ENCODE results near the gene GHITM.
"Not testable (repeated sequence)": the region's sequence is repeated elsewhere in the genome, so short reads cannot be mapped to it uniquely, and the experiment has no call there.

The GHITM gene

GRCh38 chr10:84139126-84140035 lies at the start of gene GHITM:
Gene GHITM, plus strand, starts transcription at chr10:84139509. Its CDS starts 1,992 bp downstream, at chr10:84141501.
- DNase-seq, result peak; percentile 98

DNA sequence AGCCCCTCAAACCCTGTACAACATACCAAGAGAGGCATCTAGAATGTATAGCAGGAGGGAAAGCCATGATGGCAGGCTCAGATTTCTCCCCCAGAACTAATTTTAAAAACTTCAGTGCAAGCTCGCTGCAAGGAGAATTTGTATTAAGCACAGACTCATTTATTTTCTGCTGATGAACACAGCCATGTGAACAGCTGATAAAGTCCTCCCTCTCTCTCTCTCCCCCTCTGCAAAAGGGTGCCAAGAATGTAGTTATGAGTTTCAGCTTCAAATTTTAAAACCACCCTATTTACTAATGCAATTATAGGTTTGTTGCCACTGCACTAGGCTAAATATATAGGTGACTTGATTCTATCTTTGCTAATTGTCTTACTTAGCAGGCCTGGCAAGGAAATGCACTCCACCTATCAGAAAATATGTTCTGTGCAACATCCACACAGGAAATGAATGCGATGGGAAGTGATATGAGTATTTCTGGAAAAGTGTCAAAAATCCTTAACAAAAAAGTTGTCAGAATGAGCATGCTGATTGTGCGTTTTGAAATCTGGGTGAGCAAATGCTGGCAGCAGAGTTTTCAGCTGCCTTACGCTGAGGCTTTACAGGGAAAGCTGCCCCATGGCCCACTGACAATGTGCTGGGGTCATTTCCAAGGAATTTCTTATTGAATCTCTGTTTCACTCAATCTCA lies 43.4 kb upstream of the GHITM start:
- no peak for DNase-seq

DNA sequence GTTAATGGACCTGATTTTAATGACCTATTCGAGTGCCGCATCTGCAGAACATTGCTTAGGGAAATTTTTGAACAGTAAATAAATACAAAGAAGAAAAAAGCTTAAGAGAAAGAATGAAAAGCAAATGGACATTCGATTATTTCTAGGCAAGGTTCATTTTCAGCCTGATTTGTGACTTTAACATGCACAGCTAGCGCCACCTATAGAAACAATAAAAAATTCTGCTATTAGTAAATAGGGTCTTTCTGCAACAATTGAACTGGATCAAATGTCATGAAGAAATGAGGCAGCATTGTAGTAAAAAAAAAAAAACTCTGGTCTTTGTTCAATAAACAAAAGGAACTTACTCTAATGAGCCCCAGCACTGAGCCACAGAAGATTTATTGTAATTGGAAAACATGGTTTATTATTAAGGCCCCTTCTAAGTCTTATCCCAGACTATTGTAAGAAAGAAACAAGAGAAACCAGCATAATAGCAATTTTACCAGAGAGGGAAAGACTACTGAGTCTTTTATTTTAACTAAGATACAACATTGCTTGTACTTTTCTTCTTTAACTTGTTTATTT lies 41.4 kb upstream of the GHITM start:
- no peak for DNase-seq

DNA sequence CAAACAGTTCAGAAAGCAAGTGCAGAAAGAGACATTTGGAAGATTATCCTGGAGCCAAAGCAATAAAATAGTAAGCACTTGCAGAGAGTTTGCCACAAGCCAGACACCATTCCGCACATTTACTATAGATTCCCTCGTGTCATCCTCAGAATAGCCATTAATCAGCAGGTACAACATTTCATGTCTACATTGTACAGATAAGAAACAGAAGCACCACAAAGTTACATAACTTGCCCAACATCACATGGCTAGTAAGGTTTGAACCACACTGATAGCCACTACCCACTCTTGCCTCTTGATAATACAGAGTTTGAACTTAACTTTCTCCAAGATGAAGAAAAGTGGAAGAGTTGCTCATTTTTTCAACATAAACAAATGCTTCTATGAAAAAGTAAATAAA lies 40.6 kb upstream of the GHITM start:
- DNase-seq, result no peak

DNA sequence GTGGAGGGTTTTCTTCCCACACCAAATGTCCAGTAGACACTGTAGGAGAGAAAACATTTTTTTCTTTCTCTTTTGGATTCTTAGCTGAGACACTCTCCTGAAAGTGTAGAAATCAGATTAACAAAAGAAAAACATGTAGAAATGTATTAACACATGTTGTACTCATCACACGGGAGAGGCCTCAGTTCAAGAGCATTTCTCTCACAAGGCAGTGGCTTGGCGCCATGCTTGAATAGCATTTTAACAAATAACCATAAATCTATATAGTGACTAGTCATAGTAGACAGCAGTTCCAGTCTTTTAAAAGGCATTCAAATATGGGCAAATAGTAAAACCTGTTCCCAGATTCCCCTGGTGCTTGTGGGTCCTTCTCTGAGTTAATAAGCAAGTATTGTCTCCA lies 38.3 kb upstream of the GHITM start:
- DNase-seq, result no peak

GRCh38 chr10:84108797-84109196 lies 30.5 kb upstream of the GHITM start:
- no peak for DNase-seq

GRCh38 chr10:84109772-84110171 lies 29.5 kb upstream of the GHITM start:
- DNase-seq, result not testable (repeated sequence)

DNA sequence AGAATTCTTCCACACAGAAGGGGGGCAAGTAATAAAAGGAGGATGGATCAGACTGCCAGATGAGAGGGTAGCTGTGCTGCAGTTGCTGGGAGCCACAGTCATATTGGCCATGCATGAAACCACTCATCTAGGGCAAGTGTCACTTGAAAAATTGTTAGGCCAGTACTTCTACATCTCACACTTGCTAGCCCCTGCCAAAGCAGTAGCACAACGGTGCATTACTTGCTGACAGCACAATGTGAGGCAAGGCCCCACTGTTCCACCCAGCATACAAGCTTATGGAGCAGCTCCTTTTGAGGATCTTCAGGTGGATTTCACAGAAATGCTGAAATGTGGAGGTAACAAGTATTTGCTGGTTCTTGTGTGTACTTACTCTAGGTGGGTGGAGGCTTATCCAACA lies 25.8 kb upstream of the GHITM start:
- DNase-seq, result not testable (repeated sequence)

DNA sequence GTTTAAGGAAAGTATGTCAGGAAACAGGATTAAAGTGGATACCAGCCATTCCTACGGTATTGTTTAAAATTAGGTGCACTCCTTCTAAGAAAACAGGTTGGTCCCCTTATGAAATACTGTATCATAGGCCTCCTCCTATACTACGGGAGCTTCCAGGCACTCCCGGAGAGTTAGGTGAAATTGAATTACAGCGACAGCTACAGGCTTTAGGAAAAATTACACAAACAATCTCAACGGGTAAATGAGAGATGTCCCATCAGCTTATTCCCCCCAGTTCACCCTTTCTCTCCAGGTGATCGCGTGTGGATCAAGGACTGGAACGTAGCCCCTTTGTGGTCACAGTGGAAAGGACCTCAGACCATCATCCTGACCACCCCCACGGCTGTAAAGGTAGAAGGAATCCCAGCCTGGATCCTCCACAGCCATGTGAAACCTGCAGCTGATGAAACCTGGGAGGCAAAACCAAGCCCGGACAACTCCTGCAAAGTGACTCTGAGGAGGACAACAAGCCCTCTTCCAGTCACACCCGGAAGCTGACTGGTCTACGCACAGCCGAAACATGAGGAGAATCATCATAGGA lies 25.1 kb upstream of the GHITM start:
- no peak for DNase-seq

- not testable (repeated sequence) for DNase-seq
Observed at GRCh38 chr10:84117204-84117603, 22.1 kb upstream of the GHITM start.

- DNase-seq, result no peak
Observed at GRCh38 chr10:84117686-84118394, 21.5 kb upstream of the GHITM start.

DNA sequence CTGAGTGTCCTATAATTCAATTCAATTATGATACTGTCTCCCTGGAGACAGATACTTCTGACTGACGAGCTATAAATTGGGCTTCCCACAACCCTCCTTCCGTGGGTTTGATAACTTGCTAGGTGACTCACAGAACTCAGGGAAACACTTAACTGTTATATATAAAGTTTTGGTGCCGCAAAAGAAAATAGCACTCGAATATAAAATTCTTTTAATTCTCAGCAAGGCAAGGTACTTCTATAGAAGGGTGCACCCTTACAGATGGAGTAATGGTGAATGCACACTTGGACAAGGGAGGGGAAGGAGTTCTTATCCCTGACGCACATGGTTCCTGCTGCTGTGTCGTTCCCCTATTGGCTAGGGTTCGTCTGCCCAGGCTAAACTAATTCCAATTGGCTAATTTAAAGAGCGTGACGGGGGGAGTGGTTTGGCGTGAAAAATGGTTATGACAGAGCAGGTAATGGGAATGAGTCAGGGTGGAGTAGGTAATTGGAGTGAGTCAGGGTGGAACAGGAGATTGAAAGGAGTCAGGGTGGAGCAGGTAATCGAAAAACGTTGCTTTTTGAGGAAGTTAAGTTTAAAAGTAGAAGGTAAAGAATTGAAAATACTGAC lies 20.8 kb upstream of the GHITM start:
- DNase-seq, result no peak

DNA sequence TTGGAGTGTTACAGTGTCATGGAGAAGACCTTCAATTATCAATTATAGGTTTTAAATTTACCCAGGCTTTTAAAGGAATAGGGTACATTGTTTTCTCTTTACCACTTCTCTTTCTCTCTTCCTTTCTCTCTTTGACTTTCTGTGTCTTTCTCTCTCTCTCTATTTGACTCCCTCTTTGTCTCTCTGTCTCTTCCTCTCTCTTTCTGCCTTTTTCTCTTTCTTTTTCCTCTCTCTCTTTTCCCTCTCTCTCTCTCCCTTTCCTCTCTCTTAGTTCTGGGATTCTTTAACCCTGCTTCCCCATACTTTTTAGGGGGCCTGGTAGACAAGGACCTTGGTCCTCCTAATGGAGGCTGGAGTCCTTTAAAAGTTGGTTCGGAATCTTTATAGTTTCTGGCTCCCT lies 15.9 kb upstream of the GHITM start:
- DNase-seq, result no peak

DNA sequence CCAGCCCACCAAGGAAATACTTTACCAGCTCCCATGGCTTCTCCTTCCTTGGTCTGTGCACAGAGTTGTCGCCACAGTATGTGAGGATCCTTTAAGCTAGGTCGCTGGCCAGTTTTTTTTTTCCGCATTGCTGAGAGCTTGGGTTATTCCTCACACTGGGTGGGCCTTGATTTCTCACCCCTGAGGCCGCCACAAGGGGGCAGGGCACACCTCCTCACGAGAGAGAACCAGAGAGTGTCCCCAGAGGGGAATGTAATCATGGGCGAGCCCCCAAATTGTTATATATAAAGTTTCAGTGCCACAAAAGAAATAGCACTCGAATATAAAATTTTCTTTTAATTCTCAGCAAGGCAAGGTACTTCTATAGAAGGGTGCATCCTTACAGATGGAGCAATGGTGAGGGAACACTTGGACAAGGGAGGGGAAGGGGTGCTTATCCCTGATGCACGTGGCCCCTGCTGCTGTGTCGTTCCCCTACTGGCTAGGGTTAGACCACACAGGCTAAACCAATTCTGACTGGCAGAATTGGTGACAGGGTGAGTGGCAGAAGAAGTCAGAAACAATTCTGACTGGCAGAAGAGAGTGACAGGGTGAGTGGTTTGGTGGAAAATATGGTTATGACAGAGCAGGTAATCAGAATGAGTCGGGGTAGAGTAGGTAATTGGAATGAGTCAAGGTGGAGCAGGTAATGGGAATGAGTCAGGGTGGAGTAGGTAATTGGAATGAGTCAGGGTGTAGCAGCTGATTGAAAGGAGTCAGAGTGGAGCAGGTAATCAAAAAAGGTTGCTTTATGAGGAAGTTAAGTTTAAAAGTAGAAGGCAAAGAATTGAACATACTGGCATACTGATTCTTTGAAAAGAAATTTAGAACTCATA lies 13.2 kb upstream of the GHITM start:
- not testable (repeated sequence) for DNase-seq

- no peak for DNase-seq
Observed at GRCh38 chr10:84126785-84127167, 12.5 kb upstream of the GHITM start.

DNA sequence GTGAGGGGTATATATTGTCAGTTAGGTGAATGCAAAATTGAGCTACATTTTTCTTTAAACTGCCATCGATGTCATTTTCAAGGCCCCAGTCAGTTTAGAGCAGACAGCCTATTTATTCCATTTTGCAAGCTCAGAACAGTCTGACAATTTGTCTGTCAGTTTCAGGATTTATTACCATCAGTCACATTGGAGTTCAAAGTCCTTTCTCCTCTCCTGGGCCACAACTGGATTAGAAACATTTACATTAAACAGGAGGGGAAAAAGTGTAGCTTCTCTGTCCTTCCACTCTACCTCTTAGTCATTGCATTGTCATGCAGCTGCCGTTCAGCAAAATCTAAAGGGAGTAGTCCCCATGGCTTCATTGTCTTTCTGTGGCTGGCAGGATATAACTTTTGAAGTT lies 3.5 kb upstream of the GHITM start:
- DNase-seq, result no peak

DNA sequence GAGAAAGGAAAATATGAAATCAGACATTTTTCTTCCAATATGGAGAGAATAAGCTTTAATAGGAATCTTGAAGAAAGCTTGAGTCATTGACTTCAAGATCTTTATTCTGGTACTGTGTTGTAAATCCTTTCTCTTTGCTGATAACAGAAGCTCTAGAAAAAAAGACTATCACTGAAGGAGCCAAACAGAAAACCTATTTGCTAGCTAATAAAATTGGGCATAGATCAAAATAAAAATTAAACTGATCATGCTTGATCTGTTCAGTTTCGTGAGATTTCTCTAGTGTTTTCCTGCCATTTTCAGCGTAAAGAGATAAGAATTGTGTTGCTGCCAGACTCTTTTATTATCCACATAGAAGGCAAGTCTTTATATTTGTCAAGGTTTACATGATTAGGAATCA lies 1.5 kb upstream of the GHITM start:
- DNase-seq, result no peak

GRCh38 chr10:84138478-84139125 lies 707 bp upstream of the GHITM start:
- no peak for DNase-seq

GRCh38 chr10:84140036-84140379 lies 699 bp downstream of the GHITM start:
- peak; percentile 2 for DNase-seq

DNA sequence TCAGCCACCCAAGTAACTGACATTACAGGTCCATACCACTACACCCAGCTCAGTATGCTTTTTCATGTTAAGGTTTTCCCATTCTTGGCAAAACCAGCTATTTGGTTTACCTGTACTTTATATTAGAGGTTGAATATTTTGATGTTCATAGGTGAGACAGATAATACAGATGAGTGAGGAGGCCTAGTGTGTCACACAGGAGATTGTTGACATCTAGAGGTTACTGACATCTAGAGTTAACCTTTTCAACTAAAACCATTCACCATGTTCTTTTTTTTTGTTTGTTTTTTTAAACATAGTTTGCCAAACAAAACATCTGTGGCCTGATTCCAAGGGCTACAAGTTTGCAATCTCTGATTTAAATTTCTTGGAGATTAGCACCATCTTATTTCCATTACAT lies 8.0 kb downstream of the GHITM start:
- DNase-seq, result no peak
